Fibroblast of the conjunctiva (primary cell): ENCODE data around the gene CHRNE.
"Not testable (repeated sequence)": the region's sequence is repeated elsewhere in the genome, so short reads cannot be mapped to it uniquely, and the experiment has no call there.

Experiments
- DNase-seq: peaks from one replicate; pipeline ENCODE4 v3.0.0-alpha.2; 2010; ENCODE audit warnings: low read depth

The CHRNE gene

GRCh38 chr17:4939796-4940554 lies 37.1 kb upstream of the CHRNE start, which contains the start of the genes RNF167 and SLC25A11:
RNF167 (plus strand) TSS chr17:4940268; CDS start chr17:4940910, 642 bp downstream.
SLC25A11 (minus strand) TSS chr17:4940046; CDS start chr17:4939910, 136 bp downstream.
- DNase-seq, result peak; percentile 100

GRCh38 chr17:4939546-4939795 lies 36.6 kb upstream of the CHRNE start:
- no peak for DNase-seq

DNA sequence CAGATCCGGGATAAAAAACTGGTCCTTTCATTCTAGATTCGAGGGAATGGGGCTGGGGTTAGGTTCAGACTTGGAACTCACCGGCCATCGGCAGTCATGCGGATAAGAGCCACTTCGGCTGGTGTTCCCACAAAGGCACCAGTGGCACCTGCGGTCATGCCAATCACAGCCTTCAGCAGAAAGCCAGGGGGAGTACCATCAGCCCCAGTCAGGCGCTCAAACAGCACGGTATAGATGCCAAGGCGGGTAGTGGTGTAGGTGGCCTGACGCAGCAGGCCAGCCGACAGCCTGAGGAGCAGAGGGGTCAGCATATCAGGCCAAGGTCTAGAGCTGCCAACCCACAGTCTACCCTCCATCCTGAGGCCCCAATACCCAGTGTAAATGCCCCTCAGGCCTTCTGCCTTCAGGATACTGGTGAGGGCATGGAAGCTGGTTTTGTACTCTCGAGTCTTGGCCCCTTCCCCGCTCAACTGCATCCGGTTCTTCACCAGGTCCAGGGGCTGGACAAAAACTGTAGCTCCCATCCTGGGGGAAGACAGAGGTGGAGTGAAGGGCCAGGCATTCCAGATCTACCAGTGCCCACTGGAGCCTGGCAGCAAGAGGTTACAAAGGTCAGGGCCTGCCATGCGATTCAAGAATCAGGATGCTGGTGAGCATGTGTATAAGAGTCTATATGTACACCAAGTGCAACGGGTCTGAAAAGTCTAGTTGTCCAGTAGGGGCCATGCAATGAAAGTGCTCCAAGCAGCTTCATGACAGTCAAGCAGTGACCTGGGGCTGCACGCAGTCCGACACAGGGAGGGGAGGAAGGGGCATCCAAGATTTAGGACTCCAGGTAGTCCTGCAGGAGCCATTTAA lies 36.0 kb upstream of the CHRNE start:
- DNase-seq, result no peak

GRCh38 chr17:4938069-4938491 lies 35.2 kb upstream of the CHRNE start:
- no peak for DNase-seq

GRCh38 chr17:4937553-4937952 lies 34.7 kb upstream of the CHRNE start:
- DNase-seq, result no peak

DNA sequence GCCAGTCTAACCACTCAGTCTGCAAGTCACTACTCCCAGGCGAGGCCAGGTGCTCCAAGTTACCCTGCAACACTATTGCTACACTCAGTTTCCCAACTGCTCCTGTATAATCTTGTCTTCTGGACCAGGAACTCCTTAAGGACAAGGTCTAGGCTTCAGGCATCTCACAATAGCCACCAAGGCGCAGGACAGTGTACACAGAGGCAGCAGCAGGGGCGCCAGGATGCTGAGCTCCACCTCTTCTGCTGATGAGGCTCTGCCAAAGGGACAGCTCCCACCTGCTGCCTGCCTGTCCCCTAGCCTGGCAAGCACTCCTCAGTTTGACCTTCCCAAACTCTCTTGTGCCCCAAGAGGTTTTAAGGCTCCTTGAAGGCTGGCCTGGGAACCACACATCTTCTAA lies 33.5 kb upstream of the CHRNE start:
- no peak for DNase-seq

DNA sequence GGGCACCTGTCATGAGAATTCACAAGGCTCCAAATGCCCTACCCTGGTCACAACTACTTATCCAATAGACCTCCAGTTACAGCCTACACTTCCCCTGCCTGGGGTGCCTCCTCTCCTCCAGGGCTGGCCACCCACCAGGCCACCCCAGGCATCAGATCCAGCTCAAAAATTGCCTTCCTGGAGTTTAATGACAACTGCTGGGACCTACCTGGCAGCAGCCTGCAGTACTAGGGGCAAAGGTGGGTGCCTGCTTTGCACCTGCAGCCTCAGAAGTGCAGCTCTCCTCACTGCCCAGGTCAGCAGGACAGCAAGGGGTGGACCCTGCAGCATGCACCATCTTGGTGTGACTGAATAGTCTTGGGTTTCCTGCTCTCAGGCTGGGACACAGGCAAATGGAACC lies 32.8 kb upstream of the CHRNE start:
- no peak for DNase-seq

GRCh38 chr17:4934173-4934979 lies 31.5 kb upstream of the CHRNE start:
- DNase-seq, result no peak

DNA sequence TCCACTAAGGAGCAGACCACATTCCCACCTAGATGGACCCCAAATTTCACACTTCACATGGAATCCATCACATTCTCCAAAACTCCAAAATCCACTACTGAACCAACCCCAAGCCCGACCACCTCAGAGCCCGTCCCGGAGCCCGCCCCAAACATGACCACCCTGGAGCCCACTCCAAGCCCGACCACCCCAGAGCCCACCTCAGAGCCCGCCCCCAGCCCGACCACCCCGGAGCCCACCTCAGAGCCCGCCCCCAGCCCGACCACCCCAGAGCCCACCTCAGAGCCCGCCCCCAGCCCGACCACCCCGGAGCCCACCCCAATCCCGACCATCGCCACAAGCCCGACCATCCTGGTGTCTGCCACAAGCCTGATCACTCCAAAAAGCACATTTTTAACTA lies 30.7 kb upstream of the CHRNE start:
- DNase-seq, result no peak

- DNase-seq, result no peak
Measured at GRCh38 chr17:4932756-4933155, 29.9 kb upstream of the CHRNE start.

DNA sequence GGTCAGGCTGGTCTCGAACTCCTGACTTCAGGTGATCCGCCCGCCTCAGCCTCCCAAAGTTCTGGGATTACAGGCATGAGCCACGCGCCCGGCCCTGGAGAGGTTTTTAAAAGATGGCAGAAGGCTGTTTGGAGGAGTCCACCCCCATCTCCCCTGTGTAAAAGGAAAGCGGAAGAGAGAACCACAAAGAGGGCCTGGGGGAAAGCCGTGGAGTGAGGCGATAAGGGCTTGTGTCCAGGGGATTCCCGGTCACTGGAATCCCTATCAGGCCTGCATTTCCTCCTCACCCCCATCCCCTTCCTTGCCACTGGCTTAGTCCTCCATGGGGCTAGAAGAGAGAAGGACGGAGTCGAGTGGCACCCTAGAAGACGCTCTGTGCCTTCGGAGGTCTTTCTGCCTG lies 29.1 kb upstream of the CHRNE start, which contains the start of gene GP1BA:
Gene GP1BA, plus strand, starts transcription at position 315 of the 400 bp plus-strand sequence. CDS start 328 bp downstream, outside the sequence.
- no peak for DNase-seq

- DNase-seq, result no peak
Measured at GRCh38 chr17:4928881-4929280, 26.0 kb upstream of the CHRNE start.

GRCh38 chr17:4926577-4927335 lies 23.9 kb upstream of the CHRNE start:
- not testable (repeated sequence) for DNase-seq

GRCh38 chr17:4921320-4921719 lies 18.4 kb upstream of the CHRNE start:
- no peak for DNase-seq

- no peak for DNase-seq
Measured at GRCh38 chr17:4920351-4921048, 17.6 kb upstream of the CHRNE start.

DNA sequence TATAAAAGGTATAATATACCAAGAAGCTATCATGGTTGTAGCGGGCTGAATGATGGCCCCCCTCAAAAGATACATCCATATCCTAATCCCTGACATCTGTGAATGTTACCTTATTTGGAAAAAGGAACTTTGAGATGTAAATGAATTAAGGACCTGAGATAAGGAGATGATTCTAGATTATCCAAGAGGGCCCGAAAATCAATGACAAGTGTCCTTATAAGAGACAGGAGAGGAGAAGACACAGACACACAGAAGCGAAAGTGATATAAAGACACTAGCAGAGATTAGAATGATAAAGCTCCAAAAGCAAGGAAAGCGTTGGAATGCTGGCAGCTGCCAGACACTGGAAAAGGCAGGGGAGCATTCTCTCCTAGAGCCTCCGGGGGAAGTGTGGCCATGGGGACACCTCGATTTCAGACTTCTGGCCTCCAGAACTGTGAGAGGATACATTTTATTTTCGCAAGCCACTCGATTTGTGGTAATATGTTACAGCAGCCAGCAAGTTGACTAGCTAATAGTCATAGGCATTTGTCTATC lies 16.7 kb upstream of the CHRNE start:
- no peak for DNase-seq

- not testable (repeated sequence) for DNase-seq
Measured at GRCh38 chr17:4914551-4914950, 11.7 kb upstream of the CHRNE start.

GRCh38 chr17:4913994-4914393 lies 11.1 kb upstream of the CHRNE start:
- no peak for DNase-seq

DNA sequence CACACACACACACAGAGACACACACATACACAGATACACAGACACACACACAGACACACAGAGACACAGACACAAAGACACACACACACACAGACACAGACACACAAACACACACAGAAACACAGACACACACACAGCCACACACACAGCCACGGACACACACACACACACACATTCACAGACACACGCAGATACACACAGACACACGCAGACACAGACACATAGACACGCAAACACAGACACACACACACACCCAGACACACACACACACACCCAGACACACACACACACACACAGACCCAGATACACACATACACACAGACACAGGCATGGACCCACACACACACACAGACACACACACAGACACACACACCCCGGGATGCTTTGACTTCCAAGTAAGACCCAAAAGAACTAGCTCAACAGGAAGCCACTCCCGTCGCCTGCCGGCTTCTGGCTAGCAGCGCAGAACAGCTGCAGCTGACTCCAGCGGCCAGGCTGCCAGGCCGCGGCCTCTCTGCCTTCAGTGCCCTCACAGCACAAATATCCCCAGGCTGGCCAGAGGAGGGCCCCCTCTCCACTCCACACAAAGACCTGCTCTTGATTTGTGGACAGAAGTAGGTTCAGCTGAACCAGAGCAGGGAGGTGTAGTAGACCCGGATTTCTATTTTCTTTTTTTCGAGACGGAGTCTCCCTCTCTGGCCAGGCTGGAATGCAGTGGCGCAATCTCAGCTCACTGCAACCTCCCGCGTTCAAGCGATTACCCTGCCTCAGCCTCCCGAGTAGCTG lies 6.0 kb upstream of the CHRNE start:
- DNase-seq, result peak; percentile 92

- no peak for DNase-seq
Measured at GRCh38 chr17:4908301-4908700, 5.4 kb upstream of the CHRNE start.
